ENCODE results near the gene PLEKHG1.

The PLEKHG1 gene

DNA sequence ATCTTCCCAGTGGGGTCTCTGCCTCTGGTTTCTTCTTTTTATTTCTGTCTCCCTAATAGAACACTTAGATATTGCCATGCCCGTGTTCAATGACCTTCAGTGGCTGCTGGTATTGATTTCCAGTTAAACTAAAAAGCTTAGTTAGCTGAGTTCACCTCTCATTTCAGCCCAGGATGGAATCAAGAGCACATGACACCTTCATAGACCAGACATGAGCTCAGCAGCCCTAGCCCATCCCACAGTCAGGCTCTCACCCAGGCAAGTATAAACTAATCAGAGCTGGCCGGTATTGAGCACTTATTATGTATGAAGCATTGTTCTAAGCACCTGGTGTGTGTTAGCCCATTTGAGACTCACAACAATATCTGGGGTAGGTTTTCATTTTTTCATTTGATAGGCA is 33.7 kb upstream of the PLEKHG1 start:
- TF ChIP-seq, protein P1, sequence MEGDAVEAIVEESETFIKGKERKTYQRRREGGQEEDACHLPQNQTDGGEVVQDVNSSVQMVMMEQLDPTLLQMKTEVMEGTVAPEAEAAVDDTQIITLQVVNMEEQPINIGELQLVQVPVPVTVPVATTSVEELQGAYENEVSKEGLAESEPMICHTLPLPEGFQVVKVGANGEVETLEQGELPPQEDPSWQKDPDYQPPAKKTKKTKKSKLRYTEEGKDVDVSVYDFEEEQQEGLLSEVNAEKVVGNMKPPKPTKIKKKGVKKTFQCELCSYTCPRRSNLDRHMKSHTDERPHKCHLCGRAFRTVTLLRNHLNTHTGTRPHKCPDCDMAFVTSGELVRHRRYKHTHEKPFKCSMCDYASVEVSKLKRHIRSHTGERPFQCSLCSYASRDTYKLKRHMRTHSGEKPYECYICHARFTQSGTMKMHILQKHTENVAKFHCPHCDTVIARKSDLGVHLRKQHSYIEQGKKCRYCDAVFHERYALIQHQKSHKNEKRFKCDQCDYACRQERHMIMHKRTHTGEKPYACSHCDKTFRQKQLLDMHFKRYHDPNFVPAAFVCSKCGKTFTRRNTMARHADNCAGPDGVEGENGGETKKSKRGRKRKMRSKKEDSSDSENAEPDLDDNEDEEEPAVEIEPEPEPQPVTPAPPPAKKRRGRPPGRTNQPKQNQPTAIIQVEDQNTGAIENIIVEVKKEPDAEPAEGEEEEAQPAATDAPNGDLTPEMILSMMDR (IDR thresholded peaks at IDR 0.05) = no peak
- Mint-ChIP-seq H3K36me3 (ENCODE audit: low read depth) (no peaks in the 10 kb centered on the region), H3K9me3 (peaks cover 15% of the 10 kb centered on the region), H3K4me1 (peaks cover 46% of the 10 kb centered on the region), H3K27ac (no peak overlapping the region), H3K27me3 (ENCODE audit: low read depth, poor library complexity) (peaks cover 34% of the 10 kb centered on the region), H3K4me3 (no peak overlapping the region)
- DNase-seq = no peak

DNA sequence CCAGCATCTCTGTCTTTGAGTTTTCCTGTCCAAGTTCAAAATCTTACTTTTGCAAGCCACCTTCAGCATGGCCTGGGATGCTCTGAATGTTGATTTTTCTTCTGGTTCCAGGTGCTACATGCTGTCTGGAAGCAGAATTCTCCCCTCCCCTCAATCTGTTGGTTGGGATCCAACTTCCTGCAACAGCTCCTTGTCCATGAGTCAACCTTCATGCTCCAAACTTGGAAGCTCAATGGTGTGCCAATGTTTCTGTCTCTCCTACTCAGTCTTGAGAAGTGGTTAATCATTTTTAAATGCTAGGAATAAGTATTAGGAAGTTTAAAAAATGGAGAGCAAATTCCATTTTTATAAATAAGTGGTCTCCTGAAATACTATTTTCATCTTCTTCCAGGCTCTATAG is 33.2 kb upstream of the PLEKHG1 start:
- Mint-ChIP-seq H3K4me3 (no peak overlapping the region), H3K36me3 (ENCODE audit: low read depth) (no peaks in the 10 kb centered on the region), H3K27ac (no peak overlapping the region), H3K27me3 (ENCODE audit: low read depth, poor library complexity) (peaks cover 33% of the 10 kb centered on the region), H3K9me3 (peaks cover 15% of the 10 kb centered on the region), H3K4me1 (peaks cover 51% of the 10 kb centered on the region)
- DNase-seq = no peak
- TF ChIP-seq, protein P1 (IDR thresholded peaks at IDR 0.05) = no peak

GRCh38 chr6:150567380-150567779 is 32.3 kb upstream of the PLEKHG1 start:
- TF ChIP-seq, protein P1 (IDR thresholded peaks at IDR 0.05) = no peak
- H3K4me1 Mint-ChIP-seq = peaks cover 58% of the 10 kb centered on the region

GRCh38 chr6:150567823-150568383 is 31.8 kb upstream of the PLEKHG1 start:
- no peak for DNase-seq
- TF ChIP-seq, protein P1 (IDR thresholded peaks at IDR 0.05) = no peak
- Mint-ChIP-seq H3K4me1 (peaks cover 64% of the 10 kb centered on the region), H3K36me3 (ENCODE audit: low read depth) (no peaks in the 10 kb centered on the region), H3K9me3 (peaks cover 10% of the 10 kb centered on the region), H3K4me3 (no peak overlapping the region), H3K27me3 (ENCODE audit: low read depth, poor library complexity) (peaks cover 26% of the 10 kb centered on the region), H3K27ac (no peak overlapping the region)

More at GRCh38 chr6:150567380-150567779, 32.3 kb upstream of the PLEKHG1 start:
- Mint-ChIP-seq H3K4me3 (no peak overlapping the region), H3K9me3 (peaks cover 12% of the 10 kb centered on the region), H3K27me3 (ENCODE audit: low read depth, poor library complexity) (peaks cover 28% of the 10 kb centered on the region), H3K27ac (no peak overlapping the region), H3K36me3 (ENCODE audit: low read depth) (no peaks in the 10 kb centered on the region)
- no peak for DNase-seq

DNA sequence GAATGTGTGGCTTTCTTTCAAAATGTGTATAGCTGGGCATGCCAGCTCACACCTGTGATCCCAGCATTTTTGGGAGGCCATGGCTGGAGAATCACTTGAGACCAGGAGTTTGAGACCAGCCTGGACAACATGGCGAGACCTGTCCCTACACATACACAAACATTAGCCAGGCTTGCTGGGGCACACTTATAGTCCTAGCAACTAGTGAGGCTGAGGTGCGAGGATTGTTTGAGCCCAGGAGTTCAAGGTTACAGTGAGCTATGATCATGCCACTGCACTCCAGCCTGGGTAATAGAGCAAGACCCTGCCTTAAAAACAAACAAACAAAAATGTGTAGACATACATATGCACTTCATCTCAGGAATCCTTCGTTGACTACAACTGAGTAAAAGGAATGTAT is 31.1 kb upstream of the PLEKHG1 start:
- peaks cover 70% of the 10 kb centered on the region for H3K4me1 Mint-ChIP-seq
- H3K4me3 Mint-ChIP-seq = no peak overlapping the region
- no peaks in the 10 kb centered on the region for H3K36me3 Mint-ChIP-seq (ENCODE audit: low read depth)
- TF ChIP-seq, protein P1 (IDR thresholded peaks at IDR 0.05) = no peak
- no peak for DNase-seq
- peaks cover 25% of the 10 kb centered on the region for H3K27me3 Mint-ChIP-seq (ENCODE audit: low read depth, poor library complexity)
- H3K9me3 Mint-ChIP-seq = peaks cover 10% of the 10 kb centered on the region
- no peak overlapping the region for H3K27ac Mint-ChIP-seq

DNA sequence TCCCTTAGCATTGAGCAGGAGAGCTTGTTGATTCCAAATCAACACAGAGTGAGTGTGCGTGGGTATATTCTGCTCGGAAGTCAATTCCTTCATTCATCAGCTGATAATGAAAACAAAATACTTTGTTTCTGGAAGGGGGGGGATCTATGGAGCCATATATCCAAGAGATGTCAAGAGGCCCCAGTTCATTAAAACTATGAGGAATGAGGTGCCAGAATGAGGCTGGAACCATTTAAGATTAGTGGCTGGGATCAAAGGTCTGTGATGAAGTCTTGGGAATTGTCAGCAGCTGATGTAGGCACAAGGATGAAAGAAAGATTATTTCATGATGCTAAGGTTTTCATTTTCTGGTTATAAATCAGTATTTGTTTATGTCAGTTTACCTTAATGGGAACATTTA is 30.5 kb upstream of the PLEKHG1 start:
- H3K4me3 Mint-ChIP-seq = peak overlapping the region; percentile 38
- H3K9me3 Mint-ChIP-seq = peaks cover 10% of the 10 kb centered on the region
- H3K36me3 Mint-ChIP-seq (ENCODE audit: low read depth) = no peaks in the 10 kb centered on the region
- peaks cover 22% of the 10 kb centered on the region for H3K27me3 Mint-ChIP-seq (ENCODE audit: low read depth, poor library complexity)
- H3K27ac Mint-ChIP-seq = peak overlapping the region; percentile 3
- peaks cover 76% of the 10 kb centered on the region for H3K4me1 Mint-ChIP-seq
- DNase-seq = no peak
- TF ChIP-seq, protein P1 (IDR thresholded peaks at IDR 0.05) = no peak

Data from nephron progenitor cell (in vitro differentiated cells).